Activated T-cell treated with anti-CD3 and anti-CD28 coated beads, Interleukin-2, amount 50 U/mL, for 4 hours (primary cell): ENCODE measurements around the gene C6. TPM values are rescaled to one million over a fixed set of nuclear protein-coding genes. Genes with fewer than 3 reads are reported as not detected.
"Not testable (repeated sequence)": the region's sequence is repeated elsewhere in the genome, so short reads cannot be mapped to it uniquely, and the experiment has no call there.

ENCODE experiments used
- ATAC-seq, 2 donors: fragments of 200-7000 bp; cut with Tn5 transposase; one replicate each; pipeline ENCODE4 v1.10.0; 2021
- DNase-seq: peaks from one replicate; pipeline ENCODE4 v3.0.0-alpha.2; 2020
- H3K27me3 Mint-ChIP-seq: one replicate; pipeline ENCODE4 v1.8.0; 2021; ENCODE audit warnings: low read depth, mixed read lengths
- H3K36me3 Mint-ChIP-seq: one replicate; pipeline ENCODE4 v1.8.0; 2022; ENCODE audit warnings: mixed read lengths; ENCODE audit not compliant: insufficient read depth
- H3K4me1 Mint-ChIP-seq: one replicate; pipeline ENCODE4 v1.8.0; 2021; ENCODE audit warnings: low read depth, mixed read lengths
- H3K4me3 Mint-ChIP-seq: one replicate; pipeline ENCODE4 v1.8.0; 2021; ENCODE audit warnings: mild to moderate bottlenecking, moderate library complexity, mixed read lengths
- H3K9me3 Mint-ChIP-seq: one replicate; pipeline ENCODE4 v1.8.0; 2021; ENCODE audit warnings: mixed read lengths
- total RNA-seq, 3 donors: library from RNA; stranded (reverse); gene quantifications; one replicate each; pipeline ENCODE4 v1.2.1, GENCODE V29; 2021

C6 gene
- under 1 TPM in 1 of 3 donors, not detected in 2; 0.51 TPM for total RNA-seq

GRCh38 chr5:41213340-41213739, at the start of gene C6:
Gene C6, minus strand, starts transcription at chr5:41213532. Its CDS starts 10,302 bp downstream, at chr5:41203230.
- ATAC-seq: no peak
- Mint-ChIP-seq H3K36me3 (no peaks in the 10 kb centered on the region), H3K27me3 (no peaks in the 10 kb centered on the region), H3K4me3 (no peak within 1 kb of the TSS), H3K9me3 (no peaks in the 10 kb centered on the region), H3K4me1 (no peaks in the 10 kb centered on the region)
- no peak for DNase-seq

DNA sequence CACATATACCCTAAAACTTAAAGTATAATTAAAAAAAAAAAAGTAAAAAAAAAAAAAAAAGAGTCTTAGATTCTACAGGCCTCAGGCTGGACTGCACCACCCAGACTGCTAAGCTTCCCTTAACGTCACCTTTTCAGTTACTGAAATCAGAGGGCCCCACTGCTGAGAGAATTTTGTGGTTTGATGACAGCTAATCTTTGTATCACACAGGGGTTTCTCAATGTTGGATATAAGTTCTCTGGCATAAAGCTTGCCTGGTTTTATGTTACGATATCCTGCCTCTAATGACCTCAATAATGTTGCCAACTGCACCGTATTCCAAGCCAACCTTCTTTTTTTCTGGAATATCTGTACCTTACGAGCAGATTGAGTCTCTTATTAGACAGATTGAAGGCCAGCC, 43.1 kb upstream of the C6 start:
- Mint-ChIP-seq H3K4me1 (no peaks in the 10 kb centered on the region), H3K9me3 (no peaks in the 10 kb centered on the region), H3K4me3 (no peak overlapping the region), H3K36me3 (no peaks in the 10 kb centered on the region), H3K27me3 (no peaks in the 10 kb centered on the region)
- DNase-seq (no peak), ATAC-seq (no peak)

DNA sequence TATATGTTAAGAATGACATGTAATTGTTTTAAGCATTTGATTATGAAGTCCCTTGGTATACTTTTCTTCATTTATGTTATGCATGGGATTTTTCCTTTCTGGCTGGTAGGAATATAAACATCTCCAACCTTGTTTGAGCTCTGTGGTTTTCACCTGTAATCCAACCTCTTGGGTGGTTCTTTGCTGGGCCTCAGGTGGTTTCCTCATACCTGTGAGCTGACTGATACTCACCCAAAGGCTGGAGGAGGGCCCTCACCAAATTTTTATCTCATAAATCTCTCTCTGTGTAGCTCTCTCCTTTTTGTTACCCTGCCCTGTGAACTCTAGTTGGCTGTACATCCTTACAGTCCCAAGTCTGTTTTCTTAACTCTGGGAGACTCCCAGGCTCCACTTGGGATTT, 39.8 kb upstream of the C6 start:
- Mint-ChIP-seq H3K4me1 (no peaks in the 10 kb centered on the region), H3K4me3 (no peak overlapping the region), H3K27me3 (no peaks in the 10 kb centered on the region), H3K36me3 (no peaks in the 10 kb centered on the region), H3K9me3 (peaks cover 4% of the 10 kb centered on the region)
- ATAC-seq (no peak), DNase-seq (no peak)

DNA sequence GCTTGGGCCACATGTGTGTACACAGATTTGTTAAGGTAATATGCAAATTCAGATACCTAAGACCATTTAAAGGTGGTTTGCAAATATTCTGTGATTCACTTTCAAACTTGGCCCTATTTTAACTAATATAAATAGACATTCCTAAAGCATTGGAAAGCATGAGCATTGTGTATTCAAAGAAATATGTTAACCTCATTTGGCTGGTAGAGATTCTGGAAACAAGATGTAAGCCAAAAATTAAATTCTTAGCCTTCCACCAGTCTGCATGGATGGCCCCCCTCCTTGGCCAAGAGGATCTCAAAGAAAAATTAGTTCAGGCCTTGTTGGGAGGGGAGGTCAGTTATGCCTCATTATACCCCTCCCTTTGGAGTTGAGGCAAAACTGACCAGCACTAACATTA, 38.7 kb upstream of the C6 start:
- Mint-ChIP-seq H3K4me1 (no peaks in the 10 kb centered on the region), H3K4me3 (no peak overlapping the region)
- no peak for ATAC-seq

DNA sequence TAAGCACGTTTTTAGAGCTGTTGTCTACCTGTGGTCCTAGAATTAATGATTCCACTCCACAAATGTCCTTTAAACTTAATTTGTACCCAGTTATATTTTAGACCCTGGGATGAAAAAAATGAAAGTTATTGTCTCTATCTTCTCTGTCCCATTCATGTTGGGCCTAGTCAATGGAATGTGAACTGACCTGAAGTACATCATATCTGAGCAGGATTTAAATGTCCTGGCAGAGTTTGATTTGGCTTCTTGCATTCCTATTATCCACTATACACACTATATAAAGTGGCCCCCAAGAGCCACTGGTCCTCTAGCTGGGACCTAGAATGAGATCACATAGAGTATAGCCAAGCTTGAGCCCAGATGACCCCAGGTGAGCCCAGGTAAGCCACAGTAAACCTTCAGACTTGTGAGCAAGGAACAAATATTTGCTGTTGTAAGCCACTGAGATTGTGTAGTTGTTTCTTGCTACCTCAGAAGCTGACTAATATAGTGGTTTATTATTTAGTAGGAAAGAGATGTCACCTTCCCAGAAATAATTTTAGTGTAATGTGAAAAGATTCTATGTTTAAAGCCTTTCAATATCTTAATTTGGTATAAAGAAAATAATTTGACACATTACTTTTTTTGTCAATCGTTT, 37.1 kb upstream of the C6 start:
- Mint-ChIP-seq H3K9me3 (peaks cover 4% of the 10 kb centered on the region), H3K36me3 (no peaks in the 10 kb centered on the region), H3K27me3 (no peaks in the 10 kb centered on the region), H3K4me3 (no peak overlapping the region), H3K4me1 (no peaks in the 10 kb centered on the region)
- DNase-seq (no peak), ATAC-seq (no peak)

More for the DNA sequence above, 38.7 kb upstream of the C6 start:
- DNase-seq: no peak
- Mint-ChIP-seq H3K27me3 (no peaks in the 10 kb centered on the region), H3K9me3 (peaks cover 4% of the 10 kb centered on the region), H3K36me3 (no peaks in the 10 kb centered on the region)

DNA sequence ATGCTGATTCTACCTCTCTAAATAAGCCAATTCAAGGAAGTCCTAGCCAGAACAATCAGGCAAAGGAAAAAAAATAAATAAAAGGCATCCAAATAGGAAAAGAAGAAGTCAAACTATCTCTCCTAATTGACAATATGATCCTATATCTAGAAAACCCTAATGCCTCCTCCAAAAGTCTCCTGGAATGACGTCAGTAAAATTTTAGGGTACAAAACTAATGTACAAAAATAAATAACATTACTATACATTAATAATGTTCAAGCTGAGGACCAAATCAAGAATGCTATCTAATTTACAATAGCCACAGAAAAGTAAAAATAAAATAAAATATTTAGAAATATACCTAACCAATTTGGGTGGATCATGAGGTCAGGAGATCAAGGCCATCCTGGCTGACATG, 33.8 kb upstream of the C6 start:
- Mint-ChIP-seq H3K36me3 (no peaks in the 10 kb centered on the region), H3K4me3 (no peak overlapping the region)

GRCh38 chr5:41246376-41246775, 33.0 kb upstream of the C6 start:
- DNase-seq: no peak
- no peak for ATAC-seq
- Mint-ChIP-seq H3K4me3 (no peak overlapping the region), H3K36me3 (no peaks in the 10 kb centered on the region), H3K4me1 (no peaks in the 10 kb centered on the region), H3K27me3 (no peaks in the 10 kb centered on the region), H3K9me3 (peaks cover 8% of the 10 kb centered on the region)

More for the DNA sequence above, 33.8 kb upstream of the C6 start:
- ATAC-seq (no peak), DNase-seq (no peak)
- Mint-ChIP-seq H3K4me1 (no peaks in the 10 kb centered on the region), H3K9me3 (peaks cover 8% of the 10 kb centered on the region), H3K27me3 (no peaks in the 10 kb centered on the region)

- H3K36me3 Mint-ChIP-seq: no peaks in the 10 kb centered on the region
- H3K9me3 Mint-ChIP-seq: peaks cover 13% of the 10 kb centered on the region
- no peaks in the 10 kb centered on the region for H3K27me3 Mint-ChIP-seq
These were observed 30.2 kb upstream of the C6 start for GRCh38 chr5:41243558-41243957.

DNA sequence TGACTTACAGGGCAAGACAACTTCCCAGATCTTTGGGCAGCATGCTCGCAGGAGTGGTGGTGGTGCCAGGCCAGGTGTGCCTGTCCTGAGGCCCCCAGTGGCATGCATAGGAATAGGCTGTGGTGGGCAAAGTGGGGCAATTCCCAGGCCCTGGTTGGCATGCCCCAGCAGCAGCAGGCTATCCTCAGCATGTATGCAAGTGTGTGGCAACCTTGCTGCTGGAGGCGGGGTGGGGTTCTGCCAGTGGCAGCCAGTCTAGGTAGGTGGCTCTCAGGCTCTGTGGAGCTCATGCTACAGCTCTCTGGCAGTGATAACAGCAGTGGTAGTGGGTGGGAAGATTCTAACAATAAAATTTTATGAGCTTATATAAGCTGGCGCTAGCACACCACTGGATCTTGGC, 27.7 kb upstream of the C6 start:
- Mint-ChIP-seq H3K4me1 (no peaks in the 10 kb centered on the region), H3K4me3 (no peak overlapping the region), H3K27me3 (no peaks in the 10 kb centered on the region), H3K36me3 (no peaks in the 10 kb centered on the region), H3K9me3 (peaks cover 11% of the 10 kb centered on the region)
- ATAC-seq (no peak), DNase-seq (no peak)

More at GRCh38 chr5:41243558-41243957, 30.2 kb upstream of the C6 start:
- no peak for ATAC-seq
- no peak overlapping the region for H3K4me3 Mint-ChIP-seq
- DNase-seq: no peak
- H3K4me1 Mint-ChIP-seq: no peaks in the 10 kb centered on the region

- H3K27me3 Mint-ChIP-seq: no peaks in the 10 kb centered on the region
- peaks cover 11% of the 10 kb centered on the region for H3K9me3 Mint-ChIP-seq
- no peaks in the 10 kb centered on the region for H3K4me1 Mint-ChIP-seq
- DNase-seq (no peak), ATAC-seq (no peak)
- no peak overlapping the region for H3K4me3 Mint-ChIP-seq
- no peaks in the 10 kb centered on the region for H3K36me3 Mint-ChIP-seq
These were observed 27.1 kb upstream of the C6 start for GRCh38 chr5:41240390-41240789.

GRCh38 chr5:41234475-41234874, 21.1 kb upstream of the C6 start:
- ATAC-seq (no peak), DNase-seq (no peak)
- H3K27me3 Mint-ChIP-seq: no peaks in the 10 kb centered on the region
- no peaks in the 10 kb centered on the region for H3K4me1 Mint-ChIP-seq
- H3K36me3 Mint-ChIP-seq: no peaks in the 10 kb centered on the region
- H3K4me3 Mint-ChIP-seq: no peak overlapping the region
- peaks cover 30% of the 10 kb centered on the region for H3K9me3 Mint-ChIP-seq

DNA sequence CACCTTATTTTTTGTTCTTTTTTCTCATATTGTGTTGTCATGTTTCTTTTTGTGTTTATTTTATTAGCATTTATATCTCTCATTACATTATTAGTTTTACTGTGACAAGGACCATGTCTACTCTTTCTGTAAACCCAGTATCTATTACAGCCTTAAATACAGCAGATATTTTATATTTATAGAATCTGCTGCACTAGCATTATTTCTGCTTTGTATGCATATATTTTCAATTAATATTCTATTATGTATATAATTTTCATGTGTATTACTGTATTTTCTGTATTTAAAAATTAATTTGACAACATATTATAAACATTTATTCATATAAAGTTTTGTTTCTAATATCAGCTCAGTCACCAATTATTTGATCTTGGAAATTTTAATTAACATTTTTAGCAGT, 19.5 kb upstream of the C6 start:
- H3K9me3 Mint-ChIP-seq: peaks cover 36% of the 10 kb centered on the region

DNA sequence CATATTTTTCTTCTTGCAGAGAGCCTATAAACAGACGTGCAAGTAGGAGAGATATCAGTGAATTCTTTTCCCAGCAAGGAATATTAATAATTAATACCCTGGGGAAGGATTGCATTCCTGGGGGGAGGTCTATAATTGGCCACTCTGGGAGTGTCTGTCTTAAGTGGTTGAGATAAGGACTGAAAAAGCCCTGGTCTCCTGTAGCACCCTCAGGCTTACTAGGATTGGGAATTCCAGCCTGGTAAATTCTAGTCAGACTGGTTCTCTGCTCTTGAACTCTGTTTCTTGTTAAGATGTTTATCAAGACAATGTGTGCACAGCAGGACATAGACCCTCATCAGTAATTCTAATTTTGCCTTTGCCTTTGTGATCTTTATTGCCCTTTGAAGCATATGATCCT, 16.9 kb upstream of the C6 start:
- H3K4me1 Mint-ChIP-seq, H3K27me3 Mint-ChIP-seq, H3K36me3 Mint-ChIP-seq, ATAC-seq, H3K4me3 Mint-ChIP-seq, DNase-seq: not testable (repeated sequence)
- peaks cover 40% of the 10 kb centered on the region for H3K9me3 Mint-ChIP-seq

More for the DNA sequence above, 19.5 kb upstream of the C6 start:
- no peak for ATAC-seq
- DNase-seq: no peak
- H3K4me1 Mint-ChIP-seq: no peaks in the 10 kb centered on the region
- no peak overlapping the region for H3K4me3 Mint-ChIP-seq
- no peaks in the 10 kb centered on the region for H3K36me3 Mint-ChIP-seq
- H3K27me3 Mint-ChIP-seq: no peaks in the 10 kb centered on the region

DNA sequence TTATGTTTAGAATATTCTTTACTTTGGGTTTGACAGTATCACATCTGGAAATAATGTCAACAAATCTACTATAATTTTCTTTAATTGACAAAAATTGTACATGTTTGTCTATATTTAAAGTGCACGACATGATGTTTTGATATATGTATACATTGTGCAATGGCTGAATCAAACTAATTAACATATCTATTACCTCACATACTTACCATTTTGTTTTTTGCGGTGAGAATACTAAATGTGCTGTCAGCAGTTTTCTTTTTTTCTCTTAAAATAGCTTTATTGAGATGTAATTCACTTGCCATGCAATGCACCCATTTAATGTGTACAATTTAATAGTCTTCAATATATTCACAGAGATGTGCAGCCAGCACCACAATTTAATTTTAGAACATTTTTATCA, 10.6 kb upstream of the C6 start:
- H3K4me3 Mint-ChIP-seq: no peak overlapping the region
- H3K27me3 Mint-ChIP-seq: no peaks in the 10 kb centered on the region
- ATAC-seq: no peak
- no peaks in the 10 kb centered on the region for H3K4me1 Mint-ChIP-seq
- DNase-seq: no peak
- H3K36me3 Mint-ChIP-seq: no peaks in the 10 kb centered on the region
- peaks cover 8% of the 10 kb centered on the region for H3K9me3 Mint-ChIP-seq

DNA sequence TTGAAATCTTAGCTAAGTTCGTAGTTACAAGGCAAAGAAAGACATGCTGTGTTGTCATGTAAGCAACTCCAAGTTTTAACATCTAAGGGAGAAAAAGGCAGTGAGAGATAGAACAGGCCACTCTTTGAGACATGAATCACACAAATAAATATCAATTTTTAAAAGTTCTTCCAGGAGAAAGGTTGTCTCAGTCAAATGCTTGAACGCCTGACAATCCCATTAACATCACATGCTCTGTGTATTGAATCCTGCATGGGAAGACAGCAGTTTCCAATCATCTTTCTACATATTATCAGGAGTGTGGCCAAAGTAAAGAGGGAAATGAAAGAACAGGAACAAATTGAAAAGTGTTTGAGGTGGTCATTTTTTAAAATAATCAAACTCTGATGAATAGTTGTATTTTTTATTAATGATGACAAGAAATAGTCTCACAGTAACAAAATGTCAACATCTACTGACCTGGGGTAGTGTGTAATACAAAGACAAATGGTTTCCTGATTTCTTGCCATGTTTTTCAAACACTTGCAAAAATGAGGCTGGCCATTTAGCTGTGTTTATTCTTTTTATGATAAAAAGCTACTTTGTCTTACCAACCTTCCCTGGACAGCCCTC, 6.4 kb upstream of the C6 start:
- Mint-ChIP-seq H3K4me1 (no peaks in the 10 kb centered on the region), H3K27me3 (no peaks in the 10 kb centered on the region), H3K36me3 (no peaks in the 10 kb centered on the region), H3K4me3 (no peak overlapping the region), H3K9me3 (no peaks in the 10 kb centered on the region)
- no peak for ATAC-seq
- no peak for DNase-seq
